GM10266 (cell line): ENCODE measurements around the gene LEMD1.

Experiments
- DNase-seq: peaks from one replicate; pipeline ENCODE4 v3.0.0; 2012; ENCODE audit errors: extremely low spot score
- CTCF ChIP-seq: IDR thresholded peaks from 2 replicates; pipeline ENCODE4 v1.5.1; 2012; ENCODE audit warnings: mild to moderate bottlenecking, low read depth; ENCODE audit not compliant: control insufficient read depth, insufficient read depth; ENCODE audit errors: missing control alignments

The LEMD1 gene

GRCh38 chr1:205337481-205337880, 84.4 kb downstream of the LEMD1 start:
- TF ChIP-seq CTCF, result no peak
- no peak for DNase-seq

DNA sequence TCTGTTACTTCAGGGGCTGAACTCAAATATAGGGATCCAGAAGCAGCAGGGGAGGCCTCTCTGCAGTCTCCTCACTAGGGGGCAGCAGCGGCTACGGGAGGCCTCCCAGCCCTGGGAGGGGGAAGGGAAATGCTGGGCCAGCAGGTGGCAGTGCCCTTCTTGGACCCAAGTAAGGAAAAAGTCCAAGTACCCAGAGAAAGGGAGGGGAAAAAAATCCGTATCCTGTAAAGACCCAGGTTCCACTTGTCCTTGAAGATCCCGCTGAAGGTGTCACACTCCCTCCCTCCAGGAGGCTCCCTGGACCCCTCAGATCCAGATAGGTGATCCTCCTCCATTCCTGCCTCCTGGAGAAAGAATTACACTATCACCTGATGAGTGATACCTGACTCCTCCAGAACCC, 86.2 kb downstream of the LEMD1 start:
- peak; percentile 80 for DNase-seq

DNA sequence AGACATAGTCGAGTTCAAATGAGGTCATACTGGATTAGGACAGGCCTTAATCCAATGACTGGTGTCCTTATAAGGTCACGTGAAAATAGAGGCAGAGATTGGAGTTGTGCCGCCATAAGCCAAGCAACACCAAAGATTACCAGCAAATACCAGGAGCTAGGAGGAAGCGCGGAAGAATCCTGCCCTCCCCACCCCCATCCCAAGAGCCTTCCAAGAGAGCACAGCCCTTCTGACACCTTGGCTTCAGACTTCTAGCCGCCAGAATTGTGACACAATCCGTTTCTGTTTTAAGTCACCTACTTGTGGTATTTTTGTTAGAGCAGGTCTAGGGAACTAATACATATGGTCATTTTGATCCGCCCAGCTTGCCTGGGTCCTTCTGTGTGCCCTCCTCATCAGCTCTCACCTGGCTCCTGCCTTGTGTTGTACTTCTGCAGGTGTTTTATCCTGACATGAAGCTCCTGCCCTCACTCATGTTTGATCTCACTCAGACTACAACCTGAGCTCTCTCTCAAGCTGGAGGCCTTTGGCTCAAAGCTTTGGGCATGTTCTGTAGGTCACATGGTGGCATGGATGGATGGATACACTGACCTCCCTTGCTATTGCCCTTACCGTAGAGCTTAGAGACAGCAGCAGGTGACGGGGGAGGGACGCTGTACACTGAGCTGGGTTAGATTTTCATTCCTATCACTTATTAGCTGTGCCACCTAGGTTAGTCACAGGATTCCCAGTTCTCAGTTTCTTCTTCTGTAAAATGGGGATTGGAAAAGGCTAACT, 89.7 kb downstream of the LEMD1 start:
- no peak for DNase-seq
- TF ChIP-seq CTCF, result no peak

More for the DNA sequence above, 86.2 kb downstream of the LEMD1 start:
- peak; percentile 89 for TF ChIP-seq CTCF
